Measurements from ENCODE around the gene VPS37B.

Gene VPS37B

GRCh38 chr12:122860854-122861586, 34.9 kb downstream of the VPS37B start:
- no peak for DNase-seq (ENCODE audit: low spot score in 2 of 2)
- no peak overlapping the region for H3K27ac Mint-ChIP-seq
- H3K4me3 Mint-ChIP-seq = no peak overlapping the region
- no peaks in the 10 kb centered on the region for H3K27me3 Mint-ChIP-seq
- H3K36me3 Mint-ChIP-seq = peaks cover 5% of the 10 kb centered on the region
- no peak for ATAC-seq (ENCODE audit: low read depth)
- peaks cover 18% of the 10 kb centered on the region for H3K4me1 Mint-ChIP-seq
- no peaks in the 10 kb centered on the region for H3K9me3 Mint-ChIP-seq

GRCh38 chr12:122860040-122860853, 35.7 kb downstream of the VPS37B start:
- H3K27me3 Mint-ChIP-seq = no peaks in the 10 kb centered on the region
- peaks cover 15% of the 10 kb centered on the region for H3K4me1 Mint-ChIP-seq
- ATAC-seq (ENCODE audit: low read depth) = peak; percentile 60
- DNase-seq (ENCODE audit: low spot score in 2 of 2) = peak; percentile 79 to 86
- peak overlapping the region; percentile 20 for H3K27ac Mint-ChIP-seq
- H3K4me3 Mint-ChIP-seq = no peak overlapping the region
- no peaks in the 10 kb centered on the region for H3K9me3 Mint-ChIP-seq
- H3K36me3 Mint-ChIP-seq = peaks cover 8% of the 10 kb centered on the region

DNA sequence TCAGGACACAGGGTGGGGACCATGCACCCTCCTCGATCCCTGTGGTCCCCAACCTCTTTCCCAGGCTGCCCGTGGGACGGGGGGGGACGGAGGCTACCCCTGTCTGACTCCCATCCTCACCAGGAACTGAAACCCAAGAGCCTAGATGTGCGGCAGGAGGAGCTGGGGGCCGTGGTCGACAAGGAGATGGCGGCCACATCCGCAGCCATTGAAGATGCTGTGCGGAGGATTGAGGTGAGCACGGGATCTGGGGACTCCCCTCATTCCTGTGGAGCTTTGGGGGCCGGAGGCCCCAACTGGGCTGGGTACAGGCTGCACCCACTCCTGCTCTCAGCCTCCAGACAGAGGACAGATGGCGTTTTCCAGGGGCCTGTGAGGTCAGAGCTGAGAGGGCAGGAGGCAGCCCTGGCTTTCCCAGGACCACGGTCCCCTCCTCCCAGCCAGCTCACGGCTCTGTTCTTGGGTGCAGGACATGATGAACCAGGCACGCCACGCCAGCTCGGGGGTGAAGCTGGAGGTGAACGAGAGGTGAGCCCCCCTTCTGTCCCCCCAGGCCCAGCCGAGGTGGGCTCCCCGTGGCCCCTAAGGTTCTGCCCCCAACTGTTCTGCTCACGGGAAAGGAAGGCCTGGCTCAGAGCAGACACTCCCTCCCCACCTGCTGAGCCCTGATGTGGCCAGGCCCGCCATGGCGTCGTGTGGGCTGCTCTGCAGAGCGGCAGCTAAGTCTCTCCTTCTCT, 36.5 kb downstream of the VPS37B start:
- H3K27me3 Mint-ChIP-seq = no peaks in the 10 kb centered on the region
- H3K9me3 Mint-ChIP-seq = no peaks in the 10 kb centered on the region
- peaks cover 8% of the 10 kb centered on the region for H3K36me3 Mint-ChIP-seq
- no peak for DNase-seq (ENCODE audit: low spot score in 2 of 2)
- H3K27ac Mint-ChIP-seq = peak overlapping the region; percentile 20
- H3K4me1 Mint-ChIP-seq = peaks cover 11% of the 10 kb centered on the region
- peak; percentile 3 for ATAC-seq (ENCODE audit: low read depth)
- H3K4me3 Mint-ChIP-seq = no peak overlapping the region

DNA sequence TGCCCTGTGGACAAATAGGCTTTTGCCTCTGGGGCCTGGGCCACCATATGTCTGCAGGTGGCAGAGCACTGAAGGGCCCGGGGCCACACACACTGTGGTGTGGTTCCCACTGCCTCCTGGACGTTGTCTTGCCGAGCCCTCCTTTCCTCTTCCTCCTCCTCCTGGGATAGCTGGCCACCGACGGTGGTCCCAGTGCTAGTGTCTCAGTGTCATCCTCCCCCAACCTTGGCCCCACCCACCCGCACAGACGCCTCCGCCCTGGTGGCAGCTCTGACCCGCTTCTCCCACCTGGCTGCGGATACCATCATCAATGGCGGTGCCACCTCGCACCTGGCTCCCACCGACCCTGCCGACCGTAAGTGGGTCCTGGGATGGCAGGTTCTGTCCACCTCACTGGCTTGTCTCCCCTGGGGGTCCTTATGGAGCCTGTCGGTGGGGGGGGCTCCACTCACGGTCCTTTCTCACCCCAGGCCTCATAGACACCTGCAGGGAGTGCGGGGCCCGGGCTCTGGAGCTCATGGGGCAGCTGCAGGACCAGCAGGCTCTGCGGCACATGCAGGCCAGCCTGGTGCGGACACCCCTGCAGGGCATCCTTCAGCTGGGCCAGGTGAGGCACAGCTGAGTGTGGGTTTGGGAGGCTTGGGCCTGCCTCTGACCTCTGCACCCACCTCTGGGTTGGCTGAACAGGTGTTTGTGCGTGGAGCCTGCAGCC, 37.2 kb downstream of the VPS37B start:
- H3K4me1 Mint-ChIP-seq = peaks cover 9% of the 10 kb centered on the region
- no peak overlapping the region for H3K4me3 Mint-ChIP-seq
- H3K36me3 Mint-ChIP-seq = peaks cover 11% of the 10 kb centered on the region
- ATAC-seq (ENCODE audit: low read depth) (no peak), DNase-seq (ENCODE audit: low spot score in 2 of 2) (no peak)
- no peaks in the 10 kb centered on the region for H3K27me3 Mint-ChIP-seq
- no peak overlapping the region for H3K27ac Mint-ChIP-seq
- H3K9me3 Mint-ChIP-seq = no peaks in the 10 kb centered on the region

DNA sequence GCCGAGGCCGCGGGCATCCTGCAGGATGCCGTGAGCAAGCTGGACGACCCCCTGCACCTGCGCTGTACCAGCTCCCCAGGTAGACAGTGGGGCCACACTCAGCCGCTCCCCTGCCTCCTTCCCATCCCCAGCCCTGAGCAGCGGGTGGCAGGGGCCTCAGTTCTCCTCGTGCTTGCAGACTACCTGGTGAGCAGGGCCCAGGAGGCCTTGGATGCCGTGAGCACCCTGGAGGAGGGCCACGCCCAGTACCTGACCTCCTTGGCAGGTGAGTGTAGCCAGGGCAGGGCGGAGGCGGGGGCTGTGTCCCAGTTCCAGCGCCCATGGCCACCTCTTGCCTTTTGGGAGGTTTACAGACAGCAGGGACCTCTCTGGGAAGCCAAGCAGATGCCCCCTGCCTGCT, 37.8 kb downstream of the VPS37B start:
- no peaks in the 10 kb centered on the region for H3K9me3 Mint-ChIP-seq

GRCh38 chr12:122856999-122857671, 38.8 kb downstream of the VPS37B start:
- Mint-ChIP-seq H3K4me3 (no peak overlapping the region), H3K36me3 (peaks cover 15% of the 10 kb centered on the region), H3K27me3 (no peaks in the 10 kb centered on the region), H3K4me1 (peaks cover 2% of the 10 kb centered on the region), H3K9me3 (no peaks in the 10 kb centered on the region), H3K27ac (no peak overlapping the region)
- no peak for ATAC-seq (ENCODE audit: low read depth)
- DNase-seq (ENCODE audit: low spot score in 2 of 2) = no peak

More for the DNA sequence above, 37.8 kb downstream of the VPS37B start:
- Mint-ChIP-seq H3K36me3 (peaks cover 11% of the 10 kb centered on the region), H3K27ac (no peak overlapping the region), H3K27me3 (no peaks in the 10 kb centered on the region), H3K4me3 (no peak overlapping the region), H3K4me1 (peaks cover 7% of the 10 kb centered on the region)
- DNase-seq (ENCODE audit: low spot score in 2 of 2) (no peak), ATAC-seq (ENCODE audit: low read depth) (no peak)

DNA sequence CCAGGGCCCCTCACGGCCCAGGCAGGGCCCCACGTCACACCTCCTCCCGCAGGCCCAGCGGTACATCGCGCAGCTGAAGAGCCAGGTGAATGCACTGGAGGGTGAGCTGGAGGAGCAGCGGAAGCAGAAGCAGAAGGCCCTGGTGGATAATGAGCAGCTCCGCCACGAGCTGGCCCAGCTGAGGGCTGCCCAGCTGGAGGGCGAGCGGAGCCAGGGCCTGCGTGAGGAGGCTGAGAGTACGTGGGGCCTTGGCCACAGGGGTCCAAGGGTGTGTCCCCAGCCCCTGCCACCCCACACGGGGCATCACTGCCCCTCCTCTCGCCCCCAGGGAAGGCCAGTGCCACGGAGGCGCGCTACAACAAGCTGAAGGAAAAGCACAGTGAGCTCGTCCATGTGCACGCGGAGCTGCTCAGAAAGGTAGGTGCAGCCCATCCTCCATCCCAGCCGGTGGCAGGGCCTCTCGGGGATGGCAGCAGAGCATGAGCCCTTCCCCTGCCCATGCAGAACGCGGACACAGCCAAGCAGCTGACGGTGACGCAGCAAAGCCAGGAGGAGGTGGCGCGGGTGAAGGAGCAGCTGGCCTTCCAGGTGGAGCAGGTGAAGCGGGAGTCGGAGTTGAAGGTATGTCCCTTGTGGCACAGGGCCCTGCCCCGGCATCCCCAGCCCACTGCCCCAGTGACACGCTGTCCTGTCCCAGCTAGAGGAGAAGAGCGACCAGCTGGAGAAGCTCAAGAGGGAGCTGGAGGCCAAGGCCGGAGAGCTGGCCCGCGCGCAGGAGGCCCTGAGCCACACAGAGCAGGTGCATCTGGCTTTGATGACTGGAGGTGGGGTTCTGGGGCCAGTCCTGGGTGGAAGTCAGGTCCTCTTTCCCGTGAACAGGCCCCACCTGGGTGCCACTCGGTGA, 39.7 kb downstream of the VPS37B start:
- peaks cover 2% of the 10 kb centered on the region for H3K4me1 Mint-ChIP-seq
- no peak for ATAC-seq (ENCODE audit: low read depth)
- H3K9me3 Mint-ChIP-seq = no peaks in the 10 kb centered on the region
- no peak overlapping the region for H3K4me3 Mint-ChIP-seq
- peak overlapping the region; percentile 69 for H3K27ac Mint-ChIP-seq
- no peaks in the 10 kb centered on the region for H3K27me3 Mint-ChIP-seq
- peaks cover 15% of the 10 kb centered on the region for H3K36me3 Mint-ChIP-seq
- DNase-seq (ENCODE audit: low spot score in 2 of 2) = no peak

DNA sequence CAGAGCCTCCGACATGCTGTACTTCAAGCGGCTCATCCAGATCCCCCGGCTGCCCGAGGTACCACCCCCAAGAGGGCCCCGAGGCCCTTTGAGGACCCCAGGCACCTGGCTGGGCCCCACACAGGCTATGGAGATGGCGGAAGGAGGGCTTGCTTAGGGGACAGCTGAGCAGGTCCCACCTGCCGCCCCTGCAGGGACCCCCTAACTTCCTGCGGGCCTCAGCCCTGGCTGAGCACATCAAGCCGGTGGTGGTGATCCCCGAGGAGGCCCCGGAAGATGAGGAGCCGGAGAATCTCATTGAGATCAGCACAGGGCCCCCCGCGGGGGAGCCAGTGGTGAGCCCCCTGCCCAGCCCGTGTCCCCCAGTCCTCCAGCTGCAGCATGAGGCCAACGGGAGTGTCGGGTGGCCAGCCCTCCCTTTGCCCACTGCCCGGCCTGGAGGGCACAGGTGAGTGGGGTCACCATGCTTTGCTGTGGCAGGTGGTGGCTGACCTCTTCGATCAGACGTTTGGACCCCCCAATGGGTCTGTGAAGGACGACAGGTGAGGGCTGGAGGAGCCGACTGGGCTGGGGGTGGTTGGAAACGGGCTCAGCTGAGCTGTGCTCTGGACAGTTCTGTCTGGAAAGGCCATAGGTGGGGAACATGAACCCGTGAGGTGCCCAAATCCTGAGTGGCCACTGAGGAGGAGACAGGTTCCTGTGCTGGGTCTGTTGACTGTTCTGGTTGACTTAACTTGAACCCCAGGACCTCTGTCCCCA, 40.7 kb downstream of the VPS37B start:
- Mint-ChIP-seq H3K36me3 (peaks cover 17% of the 10 kb centered on the region), H3K27ac (peak overlapping the region; percentile 69), H3K4me3 (no peak overlapping the region), H3K27me3 (no peaks in the 10 kb centered on the region), H3K4me1 (peaks cover 2% of the 10 kb centered on the region), H3K9me3 (no peaks in the 10 kb centered on the region)
- no peak for ATAC-seq (ENCODE audit: low read depth)
- no peak for DNase-seq (ENCODE audit: low spot score in 2 of 2)

GRCh38 chr12:122854554-122854953, 41.4 kb downstream of the VPS37B start:
- Mint-ChIP-seq H3K36me3 (peaks cover 18% of the 10 kb centered on the region), H3K4me1 (peaks cover 2% of the 10 kb centered on the region), H3K27ac (no peak overlapping the region), H3K27me3 (no peaks in the 10 kb centered on the region), H3K4me3 (no peak overlapping the region), H3K9me3 (no peaks in the 10 kb centered on the region)
- ATAC-seq (ENCODE audit: low read depth) (no peak), DNase-seq (ENCODE audit: low spot score in 2 of 2) (no peak)

DNA sequence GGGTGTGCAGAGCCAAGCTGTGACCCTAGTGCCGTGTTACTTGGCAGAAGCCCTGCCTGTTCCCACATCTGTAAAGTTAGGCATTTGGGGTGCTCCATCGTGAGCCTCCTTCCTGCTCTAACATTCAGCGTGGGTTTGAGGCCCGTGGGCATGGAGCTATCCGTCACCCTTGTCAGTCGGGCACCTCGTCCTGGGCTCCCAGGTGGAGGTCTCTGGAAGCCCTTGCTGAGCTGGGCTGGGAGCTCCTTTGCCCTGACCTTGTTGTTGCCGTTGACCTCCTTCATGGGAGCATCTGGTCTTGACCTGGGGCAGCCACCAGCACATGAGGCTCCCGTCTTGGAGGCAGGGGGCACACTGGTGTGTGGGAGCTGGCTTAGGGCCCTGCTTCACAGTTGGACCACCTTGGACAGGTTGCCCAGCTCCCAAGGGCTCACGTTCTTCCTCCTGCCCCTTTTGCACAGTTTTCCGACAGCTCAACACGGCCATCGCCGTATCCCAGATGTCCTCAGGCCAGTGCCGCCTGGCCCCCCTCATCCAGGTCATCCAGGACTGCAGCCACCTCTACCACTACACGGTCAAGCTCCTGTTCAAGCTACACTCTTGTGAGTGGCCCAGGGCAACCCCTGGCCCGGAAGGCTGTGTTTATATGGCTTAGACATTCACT, 42.2 kb downstream of the VPS37B start:
- Mint-ChIP-seq H3K9me3 (no peaks in the 10 kb centered on the region), H3K27me3 (no peaks in the 10 kb centered on the region), H3K4me3 (no peak overlapping the region), H3K36me3 (peaks cover 19% of the 10 kb centered on the region), H3K27ac (no peak overlapping the region), H3K4me1 (peaks cover 2% of the 10 kb centered on the region)
- ATAC-seq (ENCODE audit: low read depth) (no peak), DNase-seq (ENCODE audit: low spot score in 2 of 2) (no peak)

GRCh38 chr12:122852336-122853275, 43.3 kb downstream of the VPS37B start:
- DNase-seq (ENCODE audit: low spot score in 2 of 2) (no peak), ATAC-seq (ENCODE audit: low read depth) (no peak)
- Mint-ChIP-seq H3K27me3 (no peaks in the 10 kb centered on the region), H3K27ac (no peak overlapping the region), H3K36me3 (peaks cover 21% of the 10 kb centered on the region), H3K4me1 (no peaks in the 10 kb centered on the region), H3K4me3 (no peak overlapping the region), H3K9me3 (no peaks in the 10 kb centered on the region)

All from memory B cell (primary cell).